Measurements from ENCODE around the gene PEX14.

The PEX14 gene

GRCh38 chr1:10549904-10550664 lies 75.3 kb downstream of the PEX14 start:
- DNase-seq = no peak

- no peak for DNase-seq
These were observed 78.4 kb downstream of the PEX14 start for GRCh38 chr1:10553118-10553517.

- DNase-seq = no peak
These were observed 81.1 kb downstream of the PEX14 start for GRCh38 chr1:10555635-10556429.

GRCh38 chr1:10556430-10557005 lies 81.8 kb downstream of the PEX14 start:
- no peak for DNase-seq

GRCh38 chr1:10557714-10558113 lies 83.0 kb downstream of the PEX14 start:
- DNase-seq = no peak

GRCh38 chr1:10559386-10559785 lies 84.6 kb downstream of the PEX14 start:
- no peak for DNase-seq

- DNase-seq = no peak
These were observed 86.7 kb downstream of the PEX14 start for GRCh38 chr1:10561497-10561896.

- no peak for DNase-seq
These were observed 87.2 kb downstream of the PEX14 start for GRCh38 chr1:10561955-10562354.

- DNase-seq = no peak
These were observed 89.3 kb downstream of the PEX14 start for GRCh38 chr1:10564063-10564462.

- DNase-seq = no peak
These were observed 94.8 kb downstream of the PEX14 start for GRCh38 chr1:10569531-10569930.

GRCh38 chr1:10575616-10576015 lies 100.9 kb downstream of the PEX14 start:
- DNase-seq = peak; percentile 78

- DNase-seq = no peak
These were observed 103.3 kb downstream of the PEX14 start for GRCh38 chr1:10578070-10578469.

GRCh38 chr1:10583641-10584040 lies 108.9 kb downstream of the PEX14 start:
- no peak for DNase-seq

- DNase-seq = no peak
These were observed 110.5 kb downstream of the PEX14 start for GRCh38 chr1:10585242-10585641.

- no peak for DNase-seq
These were observed 111.4 kb downstream of the PEX14 start for GRCh38 chr1:10586125-10586524.

GRCh38 chr1:10588640-10589039 lies 113.9 kb downstream of the PEX14 start:
- DNase-seq = no peak

- no peak for DNase-seq
These were observed 114.3 kb downstream of the PEX14 start for GRCh38 chr1:10589074-10589473.

- DNase-seq = no peak
These were observed 116.3 kb downstream of the PEX14 start for GRCh38 chr1:10591010-10591409.

GRCh38 chr1:10592373-10592772 lies 117.6 kb downstream of the PEX14 start:
- no peak for DNase-seq

- DNase-seq = no peak
These were observed 119.0 kb downstream of the PEX14 start for GRCh38 chr1:10593750-10594149.

GRCh38 chr1:10594595-10595223 lies 120.0 kb downstream of the PEX14 start:
- DNase-seq = no peak

- no peak for DNase-seq
These were observed 122.0 kb downstream of the PEX14 start for GRCh38 chr1:10596780-10597179.

All from fibroblast of skin of abdomen (primary cell).